ENCODE measurements around the gene ADCK2.

GRCh38 chr7:140645166-140645900 is 27.4 kb upstream of the ADCK2 start:
- TF ChIP-seq EZH2 (IDR thresholded peaks at IDR 0.05) (no peak), POLR2AphosphoS5 (IDR thresholded peaks at IDR 0.05; ENCODE audit: borderline replicate concordance, low read depth, low read length) (no peak)
